Gastroesophageal sphincter (tissue), 4 donors: ENCODE measurements around the gene HCN1. TPM values are rescaled to one million over a fixed set of nuclear protein-coding genes. Genes with fewer than 3 reads are reported as not detected.

Experiments
- ATAC-seq: fragments of 150-250 bp; one replicate; pipeline ENCODE4 v1.9.1; 2016; ENCODE audit warnings: mild to moderate bottlenecking, moderate library complexity
- H3K27ac ChIP-seq, 4 donors: fragments of 200-600 bp; sonication (generic) in 3 of 4; 1 replicate in 3 of 4; 2 replicates in 1 of 4; pipeline ENCODE4 v1.5.1; 2016 to 2019
- H3K27me3 ChIP-seq: fragments of 200-600 bp; sonication (generic); one replicate; pipeline ENCODE4 v1.5.1; 2019
- H3K36me3 ChIP-seq, 2 donors: fragments of 200-600 bp; sonication (generic); one replicate each; pipeline ENCODE4 v1.5.1; 2019; ENCODE audit warnings: control low read depth in 1 of 2
- H3K4me1 ChIP-seq, 3 donors: fragments of 200-600 bp; sonication (generic); 1 replicate in 2 of 3; 2 replicates in 1 of 3; pipeline ENCODE4 v1.5.1; 2016 to 2019; ENCODE audit warnings: control low read depth in 2 of 3
- H3K4me3 ChIP-seq, 2 donors: fragments of 200-600 bp; sonication (generic); one replicate each; pipeline ENCODE4 v1.5.1; 2019; ENCODE audit warnings: mild to moderate bottlenecking in 1 of 2, moderate library complexity in 1 of 2
- H3K9me3 ChIP-seq, 3 donors: fragments of 200-600 bp; sonication (generic); one replicate each; pipeline ENCODE4 v1.5.1; 2017 to 2019; ENCODE audit warnings: control low read depth in 2 of 3
- EP300 ChIP-seq: sonication (generic); formaldehyde crosslinking; IDR thresholded peaks from one replicate; pipeline ENCODE4 v1.6.1; 2017; ENCODE audit warnings: antibody characterized with exemption, mild to moderate bottlenecking
- POLR2A ChIP-seq, 2 donors: fragments of 450-650 bp; IDR thresholded peaks; one replicate each; pipeline ENCODE4 v1.6.1; 2017; ENCODE audit warnings: antibody characterized with exemption in 2 of 2, mild to moderate bottlenecking in 2 of 2, moderate library complexity in 1 of 2
- POLR2AphosphoS5 ChIP-seq: sonication (generic); formaldehyde crosslinking; IDR thresholded peaks from one replicate; pipeline ENCODE4 v1.6.1; 2017; ENCODE audit warnings: antibody characterized with exemption
- WGBS, 2 donors: methylation state at CpG; one replicate each; pipeline ENCODE4 v1.1.5; 2018; ENCODE audit warnings: low coverage in 1 of 2; 5-methylcytosine and 5-hydroxymethylcytosine counted together
- total RNA-seq, 4 donors: library from RNA; depleted of rRNA; stranded (reverse); fragments of >200 nt; gene quantifications; one replicate each; pipeline ENCODE4 v1.1.0, GENCODE V29; 2016
- TF ChIP-seq, protein P1 (sequence below), 4 experiments: fragments of 200-600 bp in 2 of 4; fragments of 450-650 bp in 2 of 4; sonication (generic) in 1 of 4; IDR thresholded peaks; one replicate each; pipeline ENCODE4 v1.5.1; 2017 to 2019; ENCODE audit warnings: antibody characterized with exemption in 4 of 4, mild to moderate bottlenecking in 2 of 4, moderate library complexity in 2 of 4

HCN1 gene
- total RNA-seq, 4 donors from 2014 or later: 0.19 to 1.3 (median 0.63) TPM

DNA sequence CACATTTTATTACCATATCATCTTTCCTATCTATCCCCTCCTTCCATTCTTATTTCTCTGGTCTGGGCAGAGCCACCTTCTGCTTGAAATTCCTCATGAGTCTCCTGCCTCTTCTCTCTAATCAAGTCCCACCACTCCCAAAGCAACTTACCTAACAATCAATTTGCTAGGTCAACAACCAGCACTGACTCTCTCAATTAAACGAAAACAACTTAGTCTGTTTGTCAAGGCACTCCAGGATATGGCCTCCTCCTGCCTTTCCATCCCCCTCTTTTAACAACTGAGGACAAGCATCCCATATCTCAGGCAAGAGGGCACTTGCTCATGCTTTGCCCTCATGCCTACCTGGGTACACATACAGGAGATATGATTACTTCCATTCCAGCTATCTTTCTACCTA, 47.4 kb downstream of the HCN1 start:
- no peaks in the 10 kb centered on the region for H3K9me3 ChIP-seq
- no peaks in the 10 kb centered on the region for H3K4me1 ChIP-seq
- H3K27me3 ChIP-seq: no peaks in the 10 kb centered on the region
- ATAC-seq: no peak
- WGBS, 2 donors: 33 to 36% methylated on average over 1 of the region's 1 CpG
- H3K36me3 ChIP-seq: no peaks in the 10 kb centered on the region
- H3K27ac ChIP-seq: no peak overlapping the region
- TF ChIP-seq POLR2AphosphoS5 (no peak), EP300 (no peak), POLR2A (IDR thresholded peaks at IDR 0.05) (no peak)
- TF ChIP-seq, protein P1, sequence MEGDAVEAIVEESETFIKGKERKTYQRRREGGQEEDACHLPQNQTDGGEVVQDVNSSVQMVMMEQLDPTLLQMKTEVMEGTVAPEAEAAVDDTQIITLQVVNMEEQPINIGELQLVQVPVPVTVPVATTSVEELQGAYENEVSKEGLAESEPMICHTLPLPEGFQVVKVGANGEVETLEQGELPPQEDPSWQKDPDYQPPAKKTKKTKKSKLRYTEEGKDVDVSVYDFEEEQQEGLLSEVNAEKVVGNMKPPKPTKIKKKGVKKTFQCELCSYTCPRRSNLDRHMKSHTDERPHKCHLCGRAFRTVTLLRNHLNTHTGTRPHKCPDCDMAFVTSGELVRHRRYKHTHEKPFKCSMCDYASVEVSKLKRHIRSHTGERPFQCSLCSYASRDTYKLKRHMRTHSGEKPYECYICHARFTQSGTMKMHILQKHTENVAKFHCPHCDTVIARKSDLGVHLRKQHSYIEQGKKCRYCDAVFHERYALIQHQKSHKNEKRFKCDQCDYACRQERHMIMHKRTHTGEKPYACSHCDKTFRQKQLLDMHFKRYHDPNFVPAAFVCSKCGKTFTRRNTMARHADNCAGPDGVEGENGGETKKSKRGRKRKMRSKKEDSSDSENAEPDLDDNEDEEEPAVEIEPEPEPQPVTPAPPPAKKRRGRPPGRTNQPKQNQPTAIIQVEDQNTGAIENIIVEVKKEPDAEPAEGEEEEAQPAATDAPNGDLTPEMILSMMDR (IDR thresholded peaks at IDR 0.05): no peak
- H3K4me3 ChIP-seq: no peak overlapping the region

DNA sequence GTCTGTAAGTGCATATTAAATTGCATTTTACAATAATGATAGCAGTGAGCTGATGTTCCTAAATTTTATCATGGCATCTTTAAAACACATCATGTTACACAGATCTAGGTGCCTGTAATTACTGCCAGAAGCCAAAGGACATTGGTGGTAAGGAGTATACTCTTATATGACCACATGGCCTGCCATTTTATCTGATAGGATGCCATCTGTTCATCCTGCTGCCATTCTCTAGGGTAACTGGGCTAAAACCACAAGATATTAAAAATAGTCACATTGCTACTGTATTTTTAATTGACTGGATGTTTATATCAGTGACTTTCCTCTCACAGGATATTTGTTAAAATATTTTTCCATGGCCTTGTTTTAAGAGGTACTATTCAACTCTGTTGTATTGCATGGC, 53.1 kb downstream of the HCN1 start:
- Histone ChIP-seq H3K36me3 (no peaks in the 10 kb centered on the region), H3K9me3 (no peaks in the 10 kb centered on the region), H3K4me3 (no peak overlapping the region), H3K4me1 (no peaks in the 10 kb centered on the region), H3K27ac (no peak overlapping the region), H3K27me3 (no peaks in the 10 kb centered on the region)
- no peak for ATAC-seq
- TF ChIP-seq POLR2A (IDR thresholded peaks at IDR 0.05) (no peak), POLR2AphosphoS5 (no peak), EP300 (no peak)
- TF ChIP-seq, protein P1 (IDR thresholded peaks at IDR 0.05): no peak

DNA sequence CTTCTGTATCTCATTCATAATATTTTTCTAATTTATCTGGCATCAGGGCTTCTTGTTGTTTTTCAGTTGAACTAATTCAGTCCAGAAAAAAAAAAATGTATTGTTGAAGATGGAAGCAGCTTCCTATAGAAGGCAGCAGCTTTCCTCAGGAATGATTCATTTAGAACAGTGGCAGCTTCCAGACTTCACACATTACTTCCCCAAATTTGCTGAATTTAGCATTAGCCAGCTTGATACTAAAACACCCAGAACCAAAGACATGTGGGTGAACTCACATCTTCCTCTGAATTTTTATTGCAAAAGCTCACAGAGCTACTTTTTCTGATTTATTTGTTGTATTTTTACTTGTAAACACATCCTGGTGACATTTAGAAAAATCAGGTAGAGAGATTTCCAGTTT, 53.8 kb downstream of the HCN1 start:
- no peak overlapping the region for H3K4me3 ChIP-seq
- no peaks in the 10 kb centered on the region for H3K4me1 ChIP-seq
- H3K36me3 ChIP-seq: no peaks in the 10 kb centered on the region
- TF ChIP-seq EP300: no peak
- no peak for TF ChIP-seq POLR2AphosphoS5
- no peak for TF ChIP-seq POLR2A (IDR thresholded peaks at IDR 0.05)
- TF ChIP-seq, protein P1 (IDR thresholded peaks at IDR 0.05): no peak
- no peak for ATAC-seq
- H3K9me3 ChIP-seq: no peaks in the 10 kb centered on the region
- H3K27me3 ChIP-seq: no peaks in the 10 kb centered on the region
- H3K27ac ChIP-seq: no peak overlapping the region

DNA sequence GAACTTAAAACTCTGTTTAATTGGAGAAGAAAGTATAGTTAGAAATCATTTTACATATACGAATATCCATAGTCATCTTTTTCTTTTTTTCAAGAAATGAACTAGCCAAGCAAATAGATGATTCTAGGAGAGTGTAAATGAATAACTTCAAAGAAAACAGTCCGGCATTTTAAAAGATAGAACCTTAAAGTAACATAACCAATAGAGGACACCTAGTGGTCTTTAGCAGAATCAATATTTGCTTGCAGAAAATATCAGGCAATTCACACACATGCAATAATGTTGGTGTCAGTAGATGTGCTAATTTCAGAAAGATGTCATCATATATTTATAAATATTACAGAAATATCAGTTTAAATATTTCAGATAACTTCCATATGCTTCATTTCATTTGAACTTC, 57.1 kb downstream of the HCN1 start:
- 34 to 39% methylated on average over 2 of the region's 2 CpGs for WGBS, 2 donors
- H3K36me3 ChIP-seq: no peaks in the 10 kb centered on the region
- no peak overlapping the region for H3K4me3 ChIP-seq
- no peaks in the 10 kb centered on the region for H3K9me3 ChIP-seq
- no peak for ATAC-seq
- H3K27ac ChIP-seq: no peak overlapping the region
- H3K27me3 ChIP-seq: no peaks in the 10 kb centered on the region
- no peaks in the 10 kb centered on the region for H3K4me1 ChIP-seq
- TF ChIP-seq, protein P1 (IDR thresholded peaks at IDR 0.05): peak in 1 of 4 experiments; percentile 8
- no peak for TF ChIP-seq EP300

DNA sequence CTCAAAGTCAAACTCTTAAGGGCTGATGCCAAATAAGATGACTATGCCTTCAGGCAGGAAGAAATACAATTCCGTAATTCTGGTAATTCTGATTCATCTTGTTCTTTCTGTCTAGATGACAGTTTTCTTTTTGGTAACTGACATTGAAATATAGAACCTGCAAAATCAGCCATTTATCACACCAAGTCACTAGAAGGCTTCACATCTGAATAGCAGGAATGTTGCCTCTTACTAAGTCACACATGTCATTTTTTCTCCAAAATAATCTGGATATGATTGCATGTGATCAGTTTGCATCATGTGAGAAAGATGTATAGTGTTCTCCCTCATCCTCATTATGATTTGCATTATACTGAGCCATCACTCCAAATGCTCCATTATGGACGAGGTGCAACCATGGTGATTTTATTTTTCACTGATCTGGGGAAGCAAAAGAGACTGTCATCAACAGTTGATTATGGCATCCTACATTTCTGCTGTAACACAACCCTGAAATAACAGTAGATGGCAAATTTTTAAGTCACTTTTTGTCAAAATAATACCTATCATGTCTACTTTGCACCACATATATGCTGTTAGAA, 69.0 kb downstream of the HCN1 start:
- Histone ChIP-seq H3K27ac (no peak overlapping the region), H3K4me1 (no peaks in the 10 kb centered on the region), H3K4me3 (no peak overlapping the region), H3K27me3 (no peaks in the 10 kb centered on the region), H3K9me3 (no peaks in the 10 kb centered on the region), H3K36me3 (no peaks in the 10 kb centered on the region)
- ATAC-seq: no peak
- 53 to 84% methylated on average over 2 of the region's 2 CpGs for WGBS, 2 donors
- TF ChIP-seq POLR2A (IDR thresholded peaks at IDR 0.05): no peak
- no peak for TF ChIP-seq EP300
- no peak for TF ChIP-seq POLR2AphosphoS5
- TF ChIP-seq, protein P1 (IDR thresholded peaks at IDR 0.05): no peak
